H9 (cell line): ENCODE data around the gene SH3TC1. TPM values are rescaled to one million over a fixed set of nuclear protein-coding genes. Genes with fewer than 3 reads are reported as not detected.

Source experiments
- DNase-seq: peaks from one replicate; pipeline ENCODE4 v3.0.0-alpha.2; 2017
- H2AFZ ChIP-seq: one replicate; pipeline ENCODE4 v1.6.1; 2013; ENCODE audit warnings: mild to moderate bottlenecking, low read length, control low read depth, moderate library complexity
- H2AK5ac ChIP-seq: 2 replicates; pipeline ENCODE4 v1.6.1; 2013; ENCODE audit warnings: low read length, control low read depth, mixed read lengths; ENCODE audit not compliant: insufficient read length
- H2BK120ac ChIP-seq: one replicate; pipeline ENCODE4 v1.6.1; 2013; ENCODE audit warnings: low read depth, mild to moderate bottlenecking, low read length, control low read depth, inconsistent platforms; ENCODE audit not compliant: poor library complexity, severe bottlenecking
- H2BK12ac ChIP-seq: 2 replicates; pipeline ENCODE4 v1.6.1; 2013; ENCODE audit warnings: low read length, control low read depth, mixed read lengths, low read depth; ENCODE audit not compliant: insufficient read length
- H2BK15ac ChIP-seq: 2 replicates; pipeline ENCODE4 v1.6.1; 2013; ENCODE audit warnings: low read depth, low read length, control low read depth
- H2BK20ac ChIP-seq: one replicate; pipeline ENCODE4 v1.6.1; 2013; ENCODE audit warnings: low read depth, mild to moderate bottlenecking, low read length, control low read depth, inconsistent platforms; ENCODE audit not compliant: poor library complexity, severe bottlenecking
- H2BK5ac ChIP-seq: 2 replicates; pipeline ENCODE4 v1.6.1; 2013; ENCODE audit warnings: low read length, control low read depth, mixed read lengths; ENCODE audit not compliant: insufficient read length
- H3K14ac ChIP-seq: 2 replicates; pipeline ENCODE4 v1.6.1; 2013; ENCODE audit warnings: low read length, control low read depth; ENCODE audit not compliant: insufficient read depth
- H3K18ac ChIP-seq: 2 replicates; pipeline ENCODE4 v1.6.1; 2013; ENCODE audit warnings: low read depth, mild to moderate bottlenecking, mixed read lengths, low read length, control low read depth; ENCODE audit not compliant: insufficient read length
- H3K23ac ChIP-seq: 2 replicates; pipeline ENCODE4 v1.6.1; 2013; ENCODE audit warnings: low read length, control low read depth, mixed read lengths, low read depth; ENCODE audit not compliant: insufficient read length
- H3K23me2 ChIP-seq: 2 replicates; pipeline ENCODE4 v1.6.1; 2013; ENCODE audit warnings: low read depth, mild to moderate bottlenecking, mixed read lengths, low read length, control low read depth; ENCODE audit not compliant: insufficient read length, poor library complexity, severe bottlenecking
- H3K27ac ChIP-seq: 2 replicates; pipeline ENCODE4 v1.5.1; 2013; ENCODE audit warnings: low read length, control low read depth, mixed read lengths, low read depth; ENCODE audit not compliant: insufficient read length
- H3K27me3 ChIP-seq: 2 replicates; pipeline ENCODE4 v1.6.1; 2013; ENCODE audit warnings: low read length, control low read depth, inconsistent platforms; ENCODE audit not compliant: insufficient read depth
- H3K4ac ChIP-seq: 2 replicates; pipeline ENCODE4 v1.6.1; 2013; ENCODE audit warnings: low read depth, mild to moderate bottlenecking, control low read depth, inconsistent platforms, low read length, moderate library complexity
- H3K4me1 ChIP-seq: 2 replicates; pipeline ENCODE4 v1.6.1; 2013; ENCODE audit warnings: low read length, control low read depth, inconsistent platforms; ENCODE audit not compliant: insufficient read depth
- H3K4me2 ChIP-seq: 2 replicates; pipeline ENCODE4 v1.6.1; 2013; ENCODE audit warnings: low read length, control low read depth, mixed read lengths; ENCODE audit not compliant: insufficient read length, insufficient read depth
- H3K56ac ChIP-seq: 2 replicates; pipeline ENCODE4 v1.6.1; 2013; ENCODE audit warnings: low read depth, mild to moderate bottlenecking, mixed read lengths, low read length, control low read depth; ENCODE audit not compliant: insufficient read length
- H3K79me1 ChIP-seq: 2 replicates; pipeline ENCODE4 v1.6.1; 2013; ENCODE audit warnings: low read depth, mild to moderate bottlenecking, moderate library complexity, low read length, control low read depth, inconsistent platforms; ENCODE audit not compliant: insufficient read depth, poor library complexity, severe bottlenecking
- H3K79me2 ChIP-seq: 2 replicates; pipeline ENCODE4 v1.6.1; 2013; ENCODE audit warnings: low read length, control low read depth, inconsistent platforms; ENCODE audit not compliant: insufficient read depth
- H3K9ac ChIP-seq: 2 replicates; pipeline ENCODE4 v1.6.1; 2013; ENCODE audit warnings: low read length, control low read depth, mixed read lengths; ENCODE audit not compliant: insufficient read length; ENCODE audit errors: extremely low read depth
- H3K9me3 ChIP-seq: one replicate; pipeline ENCODE4 v1.6.1; 2013; ENCODE audit warnings: low read depth, low read length, inconsistent platforms; ENCODE audit not compliant: control insufficient read depth
- H3T11ph ChIP-seq: one replicate; pipeline ENCODE4 v1.6.1; 2013; ENCODE audit warnings: mild to moderate bottlenecking, low read length, control low read depth, inconsistent platforms
- H4K20me1 ChIP-seq: one replicate; pipeline ENCODE4 v1.6.1; 2013; ENCODE audit not compliant: control insufficient read depth, insufficient read length, insufficient read depth
- H4K5ac ChIP-seq: 2 replicates; pipeline ENCODE4 v1.6.1; 2013; ENCODE audit warnings: low read depth, mild to moderate bottlenecking, mixed read lengths, low read length, control low read depth; ENCODE audit not compliant: insufficient read length
- H4K8ac ChIP-seq: replicated peaks from 2 replicates; pipeline ENCODE4 v1.6.1; 2013; ENCODE audit warnings: low read length, control low read depth, mixed read lengths, low read depth; ENCODE audit not compliant: insufficient read length
- H4K91ac ChIP-seq: 2 replicates; pipeline ENCODE4 v1.6.1; 2013; ENCODE audit warnings: low read depth, mild to moderate bottlenecking, moderate library complexity, mixed read lengths, low read length, control low read depth; ENCODE audit not compliant: insufficient read length
- H3K27ac Mint-ChIP-seq, 3 experiments: 2 replicates in 2 of 3; 3 replicates in 1 of 3; pipeline ENCODE4 v1.8.0; 2020 to 2021; ENCODE audit warnings: mixed read lengths in 3 of 3, mild to moderate bottlenecking in 1 of 3, moderate library complexity in 1 of 3
- H3K27me3 Mint-ChIP-seq: 2 replicates; pipeline ENCODE4 v1.8.0; 2021; ENCODE audit warnings: low read depth, mild to moderate bottlenecking, moderate library complexity, mixed read lengths
- H3K36me3 Mint-ChIP-seq, 3 experiments: 2 replicates in 2 of 3; 3 replicates in 1 of 3; pipeline ENCODE4 v1.8.0; 2020 to 2021; ENCODE audit warnings: low read depth in 3 of 3, mixed read lengths in 3 of 3; ENCODE audit not compliant: insufficient read depth in 1 of 3
- H3K4me1 Mint-ChIP-seq, 2 experiments: 2 replicates each; pipeline ENCODE4 v1.8.0; 2020; ENCODE audit warnings: mixed read lengths in 2 of 2
- H3K4me3 Mint-ChIP-seq, 2 experiments: 2 replicates in 1 of 2; 3 replicates in 1 of 2; pipeline ENCODE4 v1.8.0; 2020 to 2021; ENCODE audit warnings: mild to moderate bottlenecking in 2 of 2, mixed read lengths in 2 of 2, moderate library complexity in 1 of 2
- H3K9me3 Mint-ChIP-seq, 2 experiments: 2 replicates in 1 of 2; 3 replicates in 1 of 2; pipeline ENCODE4 v1.8.0; 2020; ENCODE audit warnings: mild to moderate bottlenecking in 2 of 2, mixed read lengths in 2 of 2, moderate library complexity in 1 of 2
- CTCF ChIP-seq: fragments of 200-600 bp; sonication (generic); conservative IDR thresholded peaks from 3 replicates; pipeline ENCODE4 v1.8.0; 2021; ENCODE audit warnings: antibody characterized with exemption, mild to moderate bottlenecking
- WGBS: extraction: QIAGEN DNeasy Blood & Tissue Kit; methylation state at CpG from one replicate; pipeline ENCODE4 v1.1.7; 2013; ENCODE audit warnings: missing lambda C conversion rate, low lambda C conversion rate, mixed read lengths; ENCODE audit not compliant: insufficient read length; ENCODE audit errors: extremely low coverage; 5-methylcytosine and 5-hydroxymethylcytosine counted together
- total RNA-seq: library from RNA; stranded (reverse); gene quantifications from 2 replicates; pipeline ENCODE4 v1.2.1, GENCODE V29; 2021

SH3TC1 gene
- total RNA-seq, 1 experiment from 2014 or later: 0.74 TPM

DNA sequence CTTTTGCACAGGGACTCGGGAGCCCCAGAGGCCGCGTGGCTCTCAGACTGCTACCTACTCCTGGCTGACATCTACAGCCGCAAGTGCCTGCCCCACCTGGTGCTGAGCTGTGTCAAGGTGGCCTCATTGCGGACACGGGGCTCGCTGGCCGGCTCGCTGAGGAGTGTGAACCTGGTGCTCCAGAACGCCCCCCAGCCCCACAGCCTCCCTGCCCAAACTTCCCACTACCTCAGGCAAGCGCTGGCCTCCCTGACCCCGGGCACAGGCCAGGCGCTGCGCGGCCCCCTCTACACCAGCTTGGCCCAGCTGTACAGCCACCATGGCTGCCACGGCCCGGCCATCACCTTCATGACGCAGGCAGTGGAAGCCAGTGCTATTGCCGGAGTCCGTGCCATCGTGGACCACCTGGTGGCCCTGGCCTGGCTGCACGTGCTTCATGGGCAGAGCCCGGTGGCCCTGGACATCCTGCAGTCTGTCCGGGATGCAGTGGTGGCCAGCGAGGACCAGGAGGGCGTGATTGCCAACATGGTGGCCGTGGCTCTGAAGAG lies 28.8 kb downstream of the SH3TC1 start:
- no peaks in the 10 kb centered on the region for H3K9me3 ChIP-seq
- no peak for TF ChIP-seq CTCF
- no peak overlapping the region for H2BK20ac ChIP-seq
- no peak overlapping the region for H2BK12ac ChIP-seq
- Mint-ChIP-seq H3K9me3 (no peaks in the 10 kb centered on the region), H3K4me1 (peaks cover 22% of the 10 kb centered on the region in 2 experiments), H3K27me3 (no peaks in the 10 kb centered on the region; the same call in 1 of the 2 replicates), H3K27ac (no peak overlapping the region), H3K4me3 (no peak overlapping the region), H3K36me3 (no peaks in the 10 kb centered on the region)
- H2BK5ac ChIP-seq: no peak overlapping the region
- peak overlapping the region; percentile 17; the same call in 1 of the 2 replicates for H3K14ac ChIP-seq
- no peak overlapping the region for H3K9ac ChIP-seq
- peak overlapping the region; percentile 81 for H4K91ac ChIP-seq
- no peak for DNase-seq
- no peaks in the 10 kb centered on the region for H3K27me3 ChIP-seq
- H3K27ac ChIP-seq: no peak overlapping the region
- H3K79me1 ChIP-seq: no peaks in the 10 kb centered on the region
- H2BK120ac ChIP-seq: no peak overlapping the region
- H2BK15ac ChIP-seq: no peak overlapping the region
- peak overlapping the region; percentile 18; the same call in 1 of the 2 replicates for H3K4ac ChIP-seq
- no peak overlapping the region for H4K8ac ChIP-seq
- H4K20me1 ChIP-seq: no peaks in the 10 kb centered on the region
- no peak overlapping the region for H3K23ac ChIP-seq
- no peak overlapping the region for H3K4me2 ChIP-seq
- no peak overlapping the region for H2AK5ac ChIP-seq
- H2AFZ ChIP-seq: no peak overlapping the region
- H3K18ac ChIP-seq: peak overlapping the region; percentile 17
- WGBS: no CpG with 5 or more reads among the region's 27 CpGs
- H3K56ac ChIP-seq: no peak overlapping the region
- no peak overlapping the region for H4K5ac ChIP-seq
- H3K79me2 ChIP-seq: no peaks in the 10 kb centered on the region
- peaks cover 4% of the 10 kb centered on the region for H3K4me1 ChIP-seq
- no peaks in the 10 kb centered on the region for H3K23me2 ChIP-seq
- H3T11ph ChIP-seq: no peak overlapping the region
